HG03280 (cell line): ENCODE results near the gene APP.

Source experiments
- ATAC-seq: cut with Tn5 transposase; IDR thresholded peaks from one replicate; pipeline ENCODE4 v1.9.1; 2021; ENCODE audit warnings: mild to moderate bottlenecking, moderate library complexity; ENCODE audit not compliant: unreplicated experiment

Gene APP

GRCh38 chr21:26170471-26171257, at the start of gene APP:
TSS of gene APP (minus strand) at chr21:26170770. CDS start at chr21:26170620, 150 bp downstream.
- peak; percentile 74 for ATAC-seq

DNA sequence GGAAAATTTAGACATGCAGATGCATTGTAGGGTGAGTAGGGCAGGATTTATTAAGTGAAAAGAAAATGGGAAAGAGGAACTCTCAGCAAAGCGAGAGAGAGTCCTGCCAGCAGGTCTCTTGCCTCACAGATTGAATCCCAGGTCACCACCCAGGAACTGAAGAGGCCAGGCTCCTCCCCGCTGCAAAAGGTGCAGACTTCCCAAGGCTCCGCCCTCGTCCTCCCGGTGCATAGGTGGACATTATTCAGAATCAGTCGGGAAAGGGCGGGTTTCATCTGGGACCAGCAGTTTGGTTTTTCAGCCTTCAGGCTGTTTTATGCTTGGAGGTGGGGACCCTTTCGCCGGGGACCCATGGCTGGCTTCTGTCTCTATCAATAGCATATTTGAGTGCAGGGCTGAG, 41.6 kb upstream of the APP start:
- no peak for ATAC-seq

GRCh38 chr21:26210614-26211013, 40.0 kb upstream of the APP start:
- no peak for ATAC-seq

DNA sequence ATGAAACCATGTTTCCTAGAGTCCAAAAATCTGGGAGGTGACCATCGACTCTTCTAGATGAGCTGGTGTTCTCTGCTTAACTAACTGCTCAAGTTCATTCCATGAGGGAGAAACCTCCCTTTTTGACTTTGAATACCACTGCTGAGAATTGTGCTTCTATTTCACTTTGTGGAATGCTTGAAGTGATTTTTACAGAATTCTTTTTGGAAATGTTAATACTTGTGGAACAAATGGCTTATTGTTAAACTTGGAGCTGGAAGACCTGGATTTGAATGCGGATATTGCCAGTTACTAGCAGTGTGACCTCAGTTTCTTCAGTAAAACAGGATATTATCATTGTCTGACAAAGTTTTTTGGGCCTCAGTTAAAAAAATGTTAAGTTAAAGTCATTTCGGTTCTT, 36.5 kb upstream of the APP start:
- no peak for ATAC-seq

DNA sequence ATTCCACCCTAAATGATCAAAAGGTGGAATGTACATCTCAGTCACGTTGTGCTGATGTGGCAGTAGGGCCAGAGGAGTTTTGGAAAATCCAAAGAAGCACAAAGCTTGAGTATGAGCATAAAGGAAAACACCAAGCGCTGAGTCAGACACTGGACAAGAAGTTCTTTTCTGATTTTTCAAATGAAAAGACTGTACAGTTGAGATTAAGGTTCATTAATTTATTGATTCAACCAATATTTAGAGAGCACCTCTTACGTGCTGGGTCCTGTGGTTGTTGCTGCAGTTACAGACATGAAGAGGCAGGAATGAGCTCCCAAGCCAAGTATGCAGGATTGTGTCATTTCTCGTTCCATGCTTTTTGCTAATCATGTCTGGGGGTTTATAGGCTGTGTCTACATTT, 28.9 kb upstream of the APP start:
- no peak for ATAC-seq

- no peak for ATAC-seq
These were observed 25.1 kb upstream of the APP start for GRCh38 chr21:26195708-26196107.

DNA sequence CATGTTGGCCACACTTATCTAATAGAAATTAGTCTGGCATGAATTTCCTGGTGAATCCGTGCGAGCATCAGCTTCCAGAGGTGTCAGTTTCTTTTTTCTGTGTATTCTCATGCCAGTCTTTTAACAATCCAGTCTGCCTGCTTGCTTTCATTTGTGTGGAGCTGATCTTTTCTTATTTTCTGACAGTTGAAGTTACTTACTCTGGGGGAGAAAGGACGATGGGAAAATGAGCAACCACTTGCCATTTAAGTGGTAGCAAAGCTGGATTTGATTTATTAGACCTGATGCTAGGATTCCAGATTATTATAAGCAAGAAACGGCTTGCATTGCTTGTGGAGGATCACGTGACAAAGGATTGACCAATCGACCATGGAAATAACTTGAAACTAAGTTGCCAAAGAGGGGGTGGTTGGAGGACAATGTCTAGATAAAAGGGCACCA, 24.3 kb upstream of the APP start:
- ATAC-seq, result no peak

DNA sequence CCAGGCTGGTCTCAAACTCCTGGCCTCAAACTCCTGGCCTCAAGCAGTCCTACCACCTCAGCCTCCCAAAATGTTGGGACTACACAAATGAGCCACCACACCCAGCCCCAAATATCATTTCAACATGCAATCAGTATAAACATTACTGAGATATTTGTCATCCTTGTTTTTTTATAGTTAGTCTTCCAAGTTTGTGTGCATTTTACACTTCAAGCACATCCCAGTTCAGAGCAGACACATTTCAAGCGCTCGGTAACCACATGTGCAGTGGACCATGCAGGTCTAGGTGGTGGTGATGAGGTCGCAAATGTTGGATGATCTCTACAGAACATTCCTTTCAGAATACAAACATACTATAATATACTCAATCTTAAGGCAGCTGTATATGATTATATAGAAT, 23.8 kb upstream of the APP start:
- ATAC-seq, result no peak

DNA sequence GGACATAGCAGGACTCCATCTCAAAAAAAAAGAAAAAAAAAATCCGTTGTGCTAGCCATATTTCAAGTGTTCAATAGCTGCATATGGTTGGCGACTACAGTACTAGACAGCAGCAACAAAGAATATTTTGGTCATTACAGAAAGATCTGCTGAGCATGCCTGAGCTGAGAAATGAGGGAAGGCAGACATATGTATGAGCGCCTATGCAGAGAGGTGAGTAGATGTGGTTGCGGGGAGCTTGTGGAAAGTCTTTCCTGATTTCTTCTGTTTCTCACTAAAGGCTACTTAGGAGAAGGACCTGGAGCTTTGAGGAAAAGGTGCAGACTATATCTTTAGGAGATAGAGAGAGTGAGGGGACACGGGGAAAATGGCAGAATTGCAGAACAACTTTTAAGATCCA, 21.0 kb upstream of the APP start:
- no peak for ATAC-seq

- no peak for ATAC-seq
These were observed 17.9 kb upstream of the APP start for GRCh38 chr21:26188422-26188821.

DNA sequence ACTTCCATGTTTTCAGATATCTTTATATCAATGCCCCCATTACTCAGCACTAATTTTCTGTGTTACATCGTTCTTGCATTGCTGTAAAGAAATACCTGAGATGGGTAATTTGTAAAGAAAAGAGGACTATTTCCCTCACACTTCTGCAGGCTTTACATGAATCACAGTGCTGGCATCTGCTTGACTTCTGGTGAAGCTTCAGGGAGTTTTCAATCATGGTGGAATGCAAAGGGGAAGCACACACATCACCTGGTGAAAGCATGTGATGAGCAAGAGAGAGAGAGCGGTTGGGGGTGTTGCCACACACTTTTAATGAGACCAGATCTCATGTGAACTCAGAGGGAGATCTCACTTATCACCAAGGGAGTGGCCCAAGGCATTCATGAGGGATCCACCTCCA, 14.9 kb upstream of the APP start:
- no peak for ATAC-seq

DNA sequence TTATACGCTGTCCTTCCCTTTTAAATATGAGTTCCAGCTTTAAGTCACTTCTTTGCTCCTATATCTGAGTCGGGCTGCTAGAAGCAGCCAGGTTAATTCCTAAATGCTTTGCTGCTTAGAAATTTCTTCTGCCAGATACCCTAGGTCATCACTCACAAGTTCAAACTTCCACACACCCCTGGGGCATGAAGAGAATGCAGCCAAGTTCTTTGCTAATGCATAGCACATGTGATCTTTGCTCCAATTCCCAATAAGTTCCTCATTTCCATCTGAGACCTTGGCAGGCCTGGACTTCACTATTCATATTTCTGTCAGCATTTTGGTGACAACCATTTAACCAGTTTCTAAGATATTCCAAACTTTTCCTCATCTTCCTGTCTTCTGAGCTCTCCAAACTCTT, 14.5 kb upstream of the APP start:
- ATAC-seq, result no peak

DNA sequence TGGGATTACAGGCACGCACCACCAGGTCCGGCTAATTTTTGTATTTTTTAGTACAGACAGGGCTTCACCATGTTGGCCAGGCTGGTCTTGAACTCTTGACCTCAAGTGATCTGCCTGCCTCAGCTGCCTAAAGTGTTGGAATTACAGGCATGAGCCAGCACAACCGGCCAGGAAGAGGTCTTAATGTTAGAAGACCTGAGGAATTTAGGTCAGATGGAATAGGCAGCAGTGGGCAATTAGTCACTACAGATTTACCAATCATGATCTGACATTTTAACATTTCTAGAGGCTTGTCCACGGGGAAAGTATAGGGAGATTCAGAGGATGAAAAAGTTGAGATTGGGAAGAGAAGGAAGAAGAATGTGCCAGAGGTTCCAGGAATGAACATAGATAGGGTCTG, 8.9 kb upstream of the APP start:
- no peak for ATAC-seq

DNA sequence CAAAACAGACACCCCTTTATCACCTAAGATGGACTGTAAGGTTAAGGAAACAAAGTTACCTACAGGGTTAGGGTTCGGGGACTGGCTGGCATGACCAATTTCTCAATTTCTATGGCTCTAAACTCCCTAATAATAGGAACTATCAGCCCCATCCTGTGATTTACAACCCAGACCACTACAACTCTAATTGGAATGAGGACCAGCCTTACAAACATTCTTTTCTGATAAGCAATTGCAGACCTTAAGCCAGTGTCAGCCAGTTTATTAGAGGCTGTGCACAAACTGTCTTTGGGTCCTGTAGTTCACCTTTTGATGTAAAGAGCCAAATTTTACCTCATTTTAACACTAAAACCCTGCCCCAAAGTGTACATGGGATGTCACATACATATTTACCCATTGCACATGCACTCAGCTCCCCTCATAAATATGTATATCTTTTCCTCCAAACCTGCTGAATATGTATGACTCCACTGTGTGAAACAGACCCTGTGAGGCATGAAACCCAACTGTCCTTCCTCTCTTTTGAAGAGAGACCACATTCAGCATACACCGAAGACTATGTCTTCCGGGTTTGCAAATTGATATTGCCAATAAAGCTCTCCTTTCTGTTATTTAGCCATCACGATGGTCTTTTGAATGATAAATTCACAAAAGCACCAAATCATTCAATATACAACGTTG, 7.3 kb upstream of the APP start:
- no peak for ATAC-seq

DNA sequence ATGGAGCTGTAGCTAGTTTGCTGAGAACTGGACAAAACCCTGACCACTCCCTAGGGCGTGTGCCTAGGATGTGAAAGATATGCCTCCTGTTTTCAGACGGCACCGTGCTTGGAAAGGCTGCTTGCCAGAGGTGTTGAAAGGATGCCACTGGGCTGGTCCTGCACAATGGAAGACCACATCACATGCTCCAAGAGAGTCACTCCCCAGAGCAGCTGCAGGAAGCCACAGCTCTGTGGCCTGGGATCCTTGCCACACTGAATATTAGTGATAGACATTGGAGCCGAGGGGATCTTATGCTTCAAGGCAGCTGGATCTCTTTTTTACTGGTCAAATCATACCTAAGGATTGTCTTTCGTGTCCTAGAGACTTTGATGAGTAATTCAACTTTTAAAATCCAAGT, 6.6 kb upstream of the APP start:
- ATAC-seq, result no peak

DNA sequence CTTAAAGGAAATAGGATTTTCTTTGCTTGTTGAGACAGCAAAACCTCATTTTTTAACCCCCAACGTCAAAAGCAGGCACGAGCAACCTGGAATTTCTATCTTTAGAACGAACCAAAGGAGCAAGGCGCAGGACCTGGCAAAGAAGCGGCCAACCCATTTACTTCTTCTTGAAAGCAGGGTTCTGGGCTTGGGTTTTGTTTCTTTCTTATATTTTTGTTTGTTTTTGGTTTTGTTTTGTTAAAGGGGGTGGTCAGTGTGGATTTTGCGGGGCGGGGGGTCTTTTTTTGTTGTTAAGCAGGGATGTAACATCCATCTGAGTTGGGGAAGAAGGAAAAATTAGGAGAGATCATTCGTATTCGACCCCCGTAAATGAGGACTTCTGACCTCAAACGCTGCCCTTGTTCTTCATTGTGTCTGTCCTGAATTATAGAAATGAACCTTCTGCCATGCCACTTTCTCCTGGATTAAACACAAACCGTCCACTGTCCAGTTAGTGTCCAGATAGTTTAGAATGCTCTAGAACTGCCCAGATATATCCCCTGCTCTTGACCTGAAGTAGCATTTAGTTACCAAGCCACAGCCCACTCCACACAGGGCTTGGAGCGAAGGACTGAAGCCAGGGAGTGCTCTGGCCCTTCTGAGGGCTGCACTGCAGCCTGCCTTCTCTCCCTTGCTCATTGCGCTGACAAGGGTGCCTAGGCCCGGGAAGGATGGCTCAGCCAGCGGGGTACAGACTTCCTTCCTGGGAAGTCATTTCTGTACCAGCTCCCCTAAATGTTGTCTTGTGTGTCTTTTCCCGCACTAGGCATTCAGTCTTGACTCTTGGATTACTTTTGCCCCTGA, 909 bp upstream of the APP start:
- ATAC-seq, result no peak

- ATAC-seq, result peak; percentile 18
These were observed 729 bp downstream of the APP start for GRCh38 chr21:26169611-26170470.

- peak; percentile 40 for ATAC-seq
These were observed 1.4 kb downstream of the APP start for GRCh38 chr21:26169061-26169610.

DNA sequence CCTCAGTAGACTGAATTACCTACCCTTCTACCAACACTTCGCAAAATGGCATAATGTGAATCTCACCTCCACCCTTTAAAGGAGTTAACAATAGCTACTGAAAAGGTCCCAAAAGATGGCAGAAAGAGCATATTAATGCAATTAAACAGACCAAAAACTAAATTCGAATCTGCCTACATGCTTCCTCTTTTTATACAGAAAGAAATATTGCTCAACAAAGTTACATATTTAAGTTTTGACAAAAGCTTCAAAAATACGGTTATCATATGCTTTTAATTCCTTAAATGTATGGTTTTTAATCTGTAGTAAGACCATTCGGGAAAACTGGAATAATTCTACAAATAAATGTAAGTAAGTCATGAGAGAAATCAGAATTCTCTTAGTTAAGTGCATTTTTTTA, 2.2 kb downstream of the APP start:
- ATAC-seq, result no peak

DNA sequence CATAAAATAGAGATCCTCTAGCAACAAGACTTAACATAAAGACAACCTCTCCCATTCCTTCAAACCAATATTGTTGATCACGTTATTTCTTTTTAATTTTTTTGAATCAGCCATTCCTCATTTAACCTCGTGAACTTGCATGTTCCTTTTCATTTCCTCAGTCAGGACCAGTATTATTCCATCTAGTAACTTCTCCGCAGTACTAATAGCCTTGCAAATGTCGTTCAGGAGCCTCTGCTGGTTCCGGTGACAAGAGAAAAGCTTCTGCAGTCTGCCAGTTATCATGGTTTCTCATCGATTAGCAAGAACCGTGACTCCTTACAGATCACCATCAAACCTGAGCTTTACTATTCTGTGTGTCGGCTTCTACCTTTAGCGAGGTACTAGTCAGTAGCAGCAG, 3.0 kb downstream of the APP start:
- ATAC-seq, result no peak
